Measurements from ENCODE around the gene SPTLC2. TPM values are rescaled to one million over a fixed set of nuclear protein-coding genes. Genes with fewer than 3 reads are reported as not detected.

SPTLC2 gene
- total RNA-seq, 2 donors from 2014 or later = 22.6 to 25.3 TPM

DNA sequence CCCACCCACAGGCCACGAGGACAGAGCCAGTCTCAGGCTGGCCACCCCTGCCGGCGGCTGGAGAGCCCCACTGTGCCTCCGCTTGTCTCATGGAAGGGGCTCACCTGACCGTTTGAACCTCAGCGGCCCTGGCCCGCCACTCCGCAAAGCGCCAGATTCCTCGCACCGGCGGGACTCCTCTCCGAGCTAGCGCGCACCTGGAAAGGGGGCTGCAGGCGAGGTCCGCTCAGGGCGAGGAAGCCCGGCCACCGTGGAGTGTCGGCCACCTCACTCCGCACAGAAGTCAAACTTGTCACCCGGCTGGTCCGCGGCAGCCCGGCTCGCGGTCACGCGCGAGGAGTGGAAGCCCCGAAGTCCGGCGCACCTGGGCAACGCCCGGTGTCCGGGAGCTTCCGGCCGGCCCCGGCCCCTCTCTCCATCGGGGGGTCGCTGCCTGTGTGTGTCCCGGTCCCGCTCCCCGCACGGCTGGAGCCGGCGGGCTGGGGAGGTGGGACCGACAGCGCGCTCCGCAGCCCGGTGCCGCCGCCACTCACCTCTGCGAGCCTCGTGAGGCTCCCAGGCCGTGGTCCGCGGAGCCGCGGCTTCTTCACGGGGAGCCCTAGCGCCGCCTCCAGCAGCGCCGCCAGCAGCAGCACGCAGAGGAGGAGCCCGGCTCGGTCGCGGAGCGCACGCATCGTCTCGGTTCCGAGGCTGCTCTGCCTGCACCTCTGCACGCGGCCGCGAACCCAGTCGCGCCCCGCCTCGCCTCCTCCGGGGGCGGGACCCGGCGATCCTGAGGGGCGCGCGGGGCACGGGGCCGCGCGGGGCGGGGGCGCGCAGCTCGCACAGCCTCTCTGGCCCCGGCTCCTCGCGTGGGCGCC is 118.1 kb downstream of the SPTLC2 start, which contains the start of gene ISM2:
Gene ISM2, minus strand, starts transcription at position 697 of the 860 bp plus-strand sequence. Its CDS starts 23 bp downstream, at position 674.
- peaks cover 5 to 18% of the 10 kb centered on the region in 2 donors for H3K4me1 ChIP-seq (ENCODE audit: control insufficient read depth in 1 of 2, low read depth in 2 of 2)
- H3K36me3 ChIP-seq = no peaks in the 10 kb centered on the region
- TF ChIP-seq, protein P1, sequence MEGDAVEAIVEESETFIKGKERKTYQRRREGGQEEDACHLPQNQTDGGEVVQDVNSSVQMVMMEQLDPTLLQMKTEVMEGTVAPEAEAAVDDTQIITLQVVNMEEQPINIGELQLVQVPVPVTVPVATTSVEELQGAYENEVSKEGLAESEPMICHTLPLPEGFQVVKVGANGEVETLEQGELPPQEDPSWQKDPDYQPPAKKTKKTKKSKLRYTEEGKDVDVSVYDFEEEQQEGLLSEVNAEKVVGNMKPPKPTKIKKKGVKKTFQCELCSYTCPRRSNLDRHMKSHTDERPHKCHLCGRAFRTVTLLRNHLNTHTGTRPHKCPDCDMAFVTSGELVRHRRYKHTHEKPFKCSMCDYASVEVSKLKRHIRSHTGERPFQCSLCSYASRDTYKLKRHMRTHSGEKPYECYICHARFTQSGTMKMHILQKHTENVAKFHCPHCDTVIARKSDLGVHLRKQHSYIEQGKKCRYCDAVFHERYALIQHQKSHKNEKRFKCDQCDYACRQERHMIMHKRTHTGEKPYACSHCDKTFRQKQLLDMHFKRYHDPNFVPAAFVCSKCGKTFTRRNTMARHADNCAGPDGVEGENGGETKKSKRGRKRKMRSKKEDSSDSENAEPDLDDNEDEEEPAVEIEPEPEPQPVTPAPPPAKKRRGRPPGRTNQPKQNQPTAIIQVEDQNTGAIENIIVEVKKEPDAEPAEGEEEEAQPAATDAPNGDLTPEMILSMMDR (IDR thresholded peaks at IDR 0.05) = no peak
- H3K4me3 ChIP-seq = peak within 1 kb of the TSS; percentile 77
- DNase-seq (ENCODE audit: low spot score) = no peak
- H3K9me3 ChIP-seq = no peaks in the 10 kb centered on the region
- H3K27ac ChIP-seq = no peak within 1 kb of the TSS
- no peak for ATAC-seq (ENCODE audit: insufficient number of reproducible peaks, low FRiP score, low read depth)
- H3K27me3 ChIP-seq (replicated peaks; ENCODE audit: insufficient read depth) = no peaks in the 10 kb centered on the region

DNA sequence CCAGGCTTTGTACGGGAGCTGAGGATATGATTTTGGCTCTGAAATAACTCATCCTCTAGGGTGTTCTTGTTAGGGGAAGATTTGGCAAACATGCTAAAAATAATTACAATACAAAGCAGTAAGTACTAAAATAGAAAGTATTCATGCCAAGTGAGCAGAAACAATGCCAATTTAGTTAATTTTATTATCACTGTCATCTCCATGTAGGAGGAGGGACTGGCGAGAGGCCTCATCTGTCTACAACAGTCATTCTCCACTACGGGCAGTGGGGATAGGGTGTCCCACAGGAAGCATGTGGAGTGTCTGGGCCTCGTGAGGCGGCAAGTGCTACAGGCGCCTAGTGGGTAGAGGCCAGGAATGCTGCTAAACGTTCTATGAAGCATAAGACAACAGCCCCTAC is 121.1 kb downstream of the SPTLC2 start:
- ATAC-seq (ENCODE audit: insufficient number of reproducible peaks, low FRiP score, low read depth) (no peak), DNase-seq (ENCODE audit: low spot score) (no peak)
- Histone ChIP-seq H3K36me3 (no peaks in the 10 kb centered on the region), H3K27me3 (replicated peaks; ENCODE audit: insufficient read depth) (no peaks in the 10 kb centered on the region), H3K4me3 (no peak overlapping the region), H3K9me3 (no peaks in the 10 kb centered on the region), H3K27ac (no peak overlapping the region), H3K4me1 (ENCODE audit: control insufficient read depth in 1 of 2, low read depth in 2 of 2) (peaks cover 5 to 18% of the 10 kb centered on the region in 2 donors)
- TF ChIP-seq, protein P1 (IDR thresholded peaks at IDR 0.05) = no peak

DNA sequence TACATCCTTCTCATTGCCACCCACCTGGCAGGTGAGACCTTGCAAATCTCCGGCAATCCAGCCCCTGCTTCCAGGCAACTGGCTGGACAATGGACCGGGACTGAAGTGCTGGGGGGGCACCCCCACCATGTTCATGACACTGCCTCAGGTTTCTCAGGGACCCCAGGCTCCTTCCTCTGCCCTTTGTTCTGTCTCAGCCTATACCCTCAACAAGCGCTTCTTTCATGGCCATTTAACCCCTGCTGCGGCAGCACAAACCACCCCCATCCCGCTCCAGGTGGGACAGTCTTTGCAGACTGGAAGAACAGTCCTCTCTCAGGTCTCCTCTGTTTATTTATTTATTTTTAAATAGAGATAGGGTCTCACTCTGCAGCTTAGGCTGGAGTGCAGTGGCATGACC is 125.4 kb downstream of the SPTLC2 start:
- Histone ChIP-seq H3K4me1 (ENCODE audit: control insufficient read depth in 1 of 2, low read depth in 2 of 2) (no peaks in the 10 kb centered on the region), H3K9me3 (no peaks in the 10 kb centered on the region), H3K27me3 (replicated peaks; ENCODE audit: insufficient read depth) (no peaks in the 10 kb centered on the region), H3K36me3 (no peaks in the 10 kb centered on the region), H3K4me3 (no peak overlapping the region), H3K27ac (no peak overlapping the region)
- TF ChIP-seq, protein P1 (IDR thresholded peaks at IDR 0.05) = no peak
- no peak for DNase-seq (ENCODE audit: low spot score)
- no peak for ATAC-seq (ENCODE audit: insufficient number of reproducible peaks, low FRiP score, low read depth)

DNA sequence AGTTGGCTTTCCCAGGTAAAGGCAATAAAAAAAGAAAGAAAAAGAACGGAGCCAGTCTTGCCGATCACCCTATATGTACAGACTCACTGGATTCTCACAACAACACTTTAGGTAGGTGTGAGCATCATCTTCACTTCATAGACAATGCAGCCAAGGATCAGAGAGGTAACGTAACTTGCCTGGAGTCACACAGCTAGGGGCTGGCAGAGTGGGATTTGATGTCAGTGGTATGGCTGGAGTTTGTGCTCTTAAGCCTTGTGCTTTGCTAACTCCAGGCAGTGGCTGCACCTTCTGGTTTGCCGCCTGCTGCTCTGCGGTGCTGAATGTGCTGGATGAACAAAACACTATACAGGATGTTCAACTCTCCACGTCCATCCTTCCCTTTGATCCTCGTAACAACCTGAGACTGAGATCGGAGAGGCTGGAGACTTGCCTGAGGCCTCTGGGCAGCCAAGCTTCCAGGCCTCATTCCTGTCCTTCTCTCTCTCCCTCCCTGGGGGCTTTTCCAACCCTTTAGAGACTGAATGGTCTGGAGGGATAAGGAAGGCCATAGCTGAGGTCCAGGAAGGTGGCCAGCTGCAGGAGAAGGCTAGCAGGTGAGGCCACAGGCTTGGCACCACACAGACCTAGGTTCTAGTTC is 126.0 kb downstream of the SPTLC2 start:
- H3K36me3 ChIP-seq = no peaks in the 10 kb centered on the region
- H3K27ac ChIP-seq = no peak overlapping the region
- no peaks in the 10 kb centered on the region for H3K27me3 ChIP-seq (replicated peaks; ENCODE audit: insufficient read depth)
- no peaks in the 10 kb centered on the region for H3K9me3 ChIP-seq
- DNase-seq (ENCODE audit: low spot score) = no peak
- no peak for ATAC-seq (ENCODE audit: insufficient number of reproducible peaks, low FRiP score, low read depth)
- H3K4me3 ChIP-seq = no peak overlapping the region
- TF ChIP-seq, protein P1 (IDR thresholded peaks at IDR 0.05) = no peak
- H3K4me1 ChIP-seq (ENCODE audit: control insufficient read depth in 1 of 2, low read depth in 2 of 2) = no peaks in the 10 kb centered on the region

DNA sequence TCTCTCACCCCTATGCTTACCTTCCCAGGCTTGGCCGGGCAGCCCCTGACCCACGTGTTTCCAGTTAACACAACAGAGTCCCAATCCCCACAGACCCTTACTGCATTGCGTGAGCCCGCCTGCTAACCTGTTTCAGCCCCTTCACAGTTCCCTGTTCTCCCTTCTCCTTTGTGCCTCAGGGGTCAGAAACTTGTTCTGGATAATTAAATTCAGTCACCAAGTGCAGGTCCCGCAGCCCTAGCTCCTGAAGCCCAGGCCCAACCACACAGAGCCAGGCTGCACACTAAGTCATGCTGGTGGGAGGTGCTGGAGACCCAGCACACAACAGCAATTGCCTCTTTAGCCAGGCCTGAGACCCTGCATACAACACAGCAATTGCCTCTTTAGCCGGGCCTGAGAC is 127.4 kb downstream of the SPTLC2 start:
- Histone ChIP-seq H3K4me3 (no peak overlapping the region), H3K27ac (no peak overlapping the region), H3K27me3 (replicated peaks; ENCODE audit: insufficient read depth) (no peaks in the 10 kb centered on the region), H3K36me3 (no peaks in the 10 kb centered on the region), H3K4me1 (ENCODE audit: control insufficient read depth in 1 of 2, low read depth in 2 of 2) (no peaks in the 10 kb centered on the region), H3K9me3 (no peaks in the 10 kb centered on the region)
- ATAC-seq (ENCODE audit: insufficient number of reproducible peaks, low FRiP score, low read depth) (no peak), DNase-seq (ENCODE audit: low spot score) (no peak)
- TF ChIP-seq, protein P1 (IDR thresholded peaks at IDR 0.05) = no peak
